Ovary (tissue), 3 donors: Measurements from ENCODE around the gene KIF26B.

Experiments
- CTCF ChIP-seq, 3 donors: fragments of 450-650 bp in 2 of 3; fragments of 200-600 bp in 1 of 3; IDR thresholded peaks; one replicate each; pipeline versions ENCODE4 v1.5.1 to v1.8.0; 2016 to 2022; ENCODE audit warnings: antibody characterized with exemption in 3 of 3, mild to moderate bottlenecking in 1 of 3
- POLR2A ChIP-seq: fragments of 450-650 bp; IDR thresholded peaks from one replicate; pipeline ENCODE4 v1.6.1; 2017; ENCODE audit warnings: antibody characterized with exemption, mild to moderate bottlenecking, moderate library complexity
- donor health status: DM: no; HTN: no; CAD: no.

- no peak for TF ChIP-seq POLR2A
- TF ChIP-seq CTCF (IDR thresholded peaks at IDR 0.05), result no peak
These were observed 28.3 kb upstream of the KIF26B start for GRCh38 chr1:245126530-245126929.
